ENCODE data around the gene LAMA4.

DNA sequence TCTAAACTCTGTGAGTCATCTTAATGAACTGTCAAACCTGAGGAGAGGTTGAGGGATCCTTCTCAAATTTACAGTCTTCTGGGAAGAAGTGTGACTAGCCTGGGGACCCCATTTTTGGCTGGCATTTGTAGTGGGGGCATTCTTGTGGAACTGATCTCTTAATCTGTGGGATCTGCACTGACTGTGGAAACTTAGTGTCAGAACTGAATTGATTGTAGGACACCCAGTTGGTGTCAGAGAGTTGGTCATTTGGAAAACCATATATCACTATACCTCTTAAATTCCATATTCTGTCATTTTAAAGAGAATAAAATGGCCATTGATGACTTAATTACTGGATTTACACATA is 48.3 kb downstream of the LAMA4 start:
- no peak for TF ChIP-seq ZNF274 (IDR thresholded peaks at IDR 0.05; ENCODE audit: low read depth, low read length)
- no peak for TF ChIP-seq SUZ12 (IDR thresholded peaks at IDR 0.05; ENCODE audit: extremely low read depth, insufficient read depth, insufficient read length)

Data from NT2/D1 (cell line).